DMS53 treated with DMSO at 0.1 percent for 48 hours (cell line): ENCODE results near the gene KCNG4.

Experiments used
- DNase-seq: peaks from one replicate; lab custom pipeline; 2025; ENCODE audit not compliant: unreplicated experiment; lab: John Stamatoyannopoulos, UW

Gene KCNG4

DNA sequence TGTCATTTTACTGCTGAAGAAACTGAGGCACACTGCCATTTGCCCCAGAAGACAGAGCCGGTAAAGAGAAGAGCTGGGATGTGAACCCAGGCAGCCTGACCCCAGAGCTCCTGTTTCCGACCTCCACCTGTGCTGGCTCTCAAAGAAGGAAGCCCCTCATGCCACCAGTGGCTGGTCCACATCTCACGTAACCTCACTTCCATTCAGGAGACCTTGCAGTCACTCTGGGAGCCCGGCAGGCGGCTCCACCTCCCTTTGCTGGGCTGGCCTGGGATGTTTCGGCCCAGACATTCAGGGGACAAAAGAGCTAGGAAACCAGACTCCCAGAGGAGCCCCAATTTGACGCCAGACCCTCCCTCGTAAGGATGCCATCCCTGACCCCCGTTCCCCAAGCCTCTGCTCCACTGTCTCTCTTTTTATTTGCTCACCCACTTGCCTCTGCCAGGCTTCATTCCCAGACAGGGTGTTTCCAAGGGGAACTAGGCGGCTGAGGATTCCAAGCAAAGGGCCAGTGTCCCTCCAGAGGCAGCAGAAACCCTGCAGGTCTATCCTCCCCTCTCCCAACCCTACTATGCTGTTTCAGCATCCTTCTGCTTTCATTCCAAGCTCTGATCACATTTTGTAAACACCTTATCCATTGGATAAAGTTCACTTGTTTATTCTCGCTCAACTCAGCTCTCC, 55.8 kb downstream of the KCNG4 start:
- DNase-seq = no peak

DNA sequence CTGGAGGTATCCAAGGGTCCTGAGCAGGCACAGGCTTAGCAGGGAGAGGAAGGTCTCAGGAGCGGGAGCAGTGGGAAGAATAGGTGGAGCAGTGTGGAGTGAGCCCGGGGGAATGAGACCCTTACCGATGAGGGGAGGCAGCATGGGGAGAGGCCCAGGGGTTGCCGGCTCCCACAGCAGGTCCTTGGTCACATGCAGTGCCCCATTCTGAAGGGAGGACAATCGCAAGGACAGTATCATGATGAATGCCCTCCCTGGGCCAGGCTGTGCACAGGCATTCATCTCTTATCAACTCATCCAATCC, 56.3 kb downstream of the KCNG4 start:
- no peak for DNase-seq

DNA sequence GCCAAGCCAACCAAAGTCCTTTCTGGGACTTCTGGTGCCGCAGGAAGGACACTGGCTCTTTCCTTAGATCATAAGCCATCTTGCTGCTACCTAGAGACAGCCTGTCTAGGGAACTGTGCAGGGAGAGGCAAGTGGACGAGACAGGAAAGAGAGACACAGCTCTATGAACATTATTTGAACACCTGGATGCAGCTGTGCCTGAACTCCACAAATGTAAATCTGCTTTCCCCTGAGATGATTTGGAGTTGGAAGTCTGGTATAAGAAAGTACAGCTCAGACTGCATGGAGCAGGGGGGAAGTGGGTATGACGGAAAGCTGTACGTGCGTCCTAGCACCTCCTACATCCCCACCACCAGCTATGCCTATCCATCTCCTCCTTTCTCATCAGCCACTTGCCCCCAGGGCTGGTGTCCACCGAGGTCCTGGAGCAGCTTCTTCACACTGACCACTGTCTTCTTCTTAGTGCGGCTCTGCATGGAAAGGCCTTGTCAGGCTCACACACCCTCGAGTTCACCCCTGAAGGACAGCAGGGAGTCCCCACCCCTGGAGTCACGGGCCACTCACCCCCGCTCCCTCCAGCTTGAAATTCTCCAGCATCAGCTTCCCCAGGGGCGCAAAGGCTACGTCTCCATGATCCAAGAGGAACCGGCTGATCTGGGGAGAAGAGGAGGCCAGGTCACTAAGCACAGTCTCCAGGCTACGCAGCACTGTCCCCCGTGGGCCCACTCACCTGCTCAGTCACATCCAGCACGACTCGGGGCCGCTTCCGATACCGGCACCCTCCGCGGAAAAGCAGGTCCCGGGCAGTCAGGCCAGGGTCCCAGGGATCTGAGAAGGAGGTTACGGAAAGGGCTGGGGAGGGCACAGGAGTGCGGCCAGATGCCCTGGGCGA, 56.9 kb downstream of the KCNG4 start:
- no peak for DNase-seq

DNA sequence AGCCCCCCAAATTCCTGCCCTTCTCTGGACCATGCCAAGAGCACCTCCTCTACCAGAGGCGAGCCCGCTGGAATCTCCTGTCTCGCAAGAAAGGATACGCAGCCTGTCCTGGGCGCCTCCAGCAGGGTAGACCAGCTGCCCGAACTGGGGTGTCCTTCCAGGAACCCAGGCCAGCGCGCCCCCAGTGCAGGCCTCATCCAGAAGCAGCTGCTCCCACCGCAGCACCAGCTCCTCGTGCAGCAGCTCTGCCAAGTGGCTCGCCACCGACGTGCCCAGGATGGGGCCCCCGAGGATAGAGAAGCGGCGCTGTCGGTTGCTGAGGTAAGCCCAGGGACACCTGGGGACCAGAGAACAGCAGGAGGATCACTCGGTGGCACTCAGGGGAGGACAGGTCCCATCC, 57.7 kb downstream of the KCNG4 start:
- no peak for DNase-seq

DNA sequence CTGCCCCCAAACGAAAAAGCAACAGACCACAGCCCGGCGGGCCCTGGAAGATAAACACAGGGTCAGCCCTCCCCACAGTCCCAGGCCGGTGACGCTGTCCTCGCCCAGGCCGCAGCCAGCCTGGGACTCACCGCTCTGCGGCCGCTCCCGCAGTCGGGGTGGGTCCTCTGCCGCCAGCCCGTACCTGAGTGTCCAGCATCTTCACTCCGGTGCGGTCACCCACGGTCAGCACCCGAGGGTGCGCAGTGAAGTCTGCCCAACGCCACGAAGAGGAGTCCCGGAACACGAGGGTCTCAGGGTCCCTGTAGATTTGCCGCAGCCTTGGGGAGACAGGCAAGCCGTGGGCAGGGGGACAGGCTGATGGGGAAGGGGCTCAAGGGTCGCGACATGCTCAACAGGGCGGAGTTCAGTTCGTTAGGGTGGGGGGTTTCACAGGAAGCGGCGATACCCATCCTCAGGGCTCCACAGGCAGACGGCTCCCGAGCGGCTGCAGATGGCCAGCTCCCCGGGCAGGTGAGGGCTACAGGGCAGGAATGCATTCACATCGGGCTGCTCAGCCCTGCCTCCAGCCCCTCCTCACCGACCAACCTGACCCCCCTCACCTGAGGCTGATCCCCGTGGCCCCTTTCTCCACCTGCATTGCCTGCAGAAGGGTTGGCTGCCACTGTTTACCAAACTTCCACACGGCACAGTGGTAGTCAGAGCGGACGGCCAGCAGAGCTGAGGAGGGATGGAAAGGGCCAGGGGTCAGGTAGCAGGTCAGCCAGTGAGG, 58.5 kb downstream of the KCNG4 start:
- DNase-seq = no peak

DNA sequence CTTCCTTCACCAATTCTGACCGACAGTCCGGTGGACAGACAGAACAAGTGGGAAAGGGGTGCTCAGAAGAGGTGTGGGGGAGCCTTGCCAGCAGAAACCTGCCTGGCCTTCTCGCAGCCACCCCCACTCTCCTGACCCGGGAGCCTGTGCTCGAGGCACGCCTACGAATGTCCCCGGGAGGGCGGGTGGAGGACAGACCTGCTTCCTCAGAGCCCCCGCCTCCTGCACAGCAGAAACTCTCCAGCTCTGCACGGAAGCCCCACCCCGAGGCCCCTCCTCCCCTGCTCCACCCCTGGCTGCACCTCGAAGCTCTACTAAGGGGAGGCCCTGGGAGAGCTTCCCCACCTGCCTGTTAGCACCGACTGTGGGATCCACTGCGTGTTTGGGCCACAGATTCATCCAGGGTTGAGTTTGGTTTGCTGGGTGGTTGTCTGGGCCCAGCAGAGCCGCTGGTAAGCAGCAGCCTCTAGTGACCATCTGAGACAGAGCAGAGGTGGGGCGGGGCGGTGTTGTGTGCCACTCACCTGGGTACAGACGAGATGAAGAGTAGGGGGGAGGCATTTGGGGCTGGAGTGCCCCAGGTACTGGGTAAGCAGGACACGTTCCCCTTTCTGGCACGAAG, 59.2 kb downstream of the KCNG4 start:
- no peak for DNase-seq

DNA sequence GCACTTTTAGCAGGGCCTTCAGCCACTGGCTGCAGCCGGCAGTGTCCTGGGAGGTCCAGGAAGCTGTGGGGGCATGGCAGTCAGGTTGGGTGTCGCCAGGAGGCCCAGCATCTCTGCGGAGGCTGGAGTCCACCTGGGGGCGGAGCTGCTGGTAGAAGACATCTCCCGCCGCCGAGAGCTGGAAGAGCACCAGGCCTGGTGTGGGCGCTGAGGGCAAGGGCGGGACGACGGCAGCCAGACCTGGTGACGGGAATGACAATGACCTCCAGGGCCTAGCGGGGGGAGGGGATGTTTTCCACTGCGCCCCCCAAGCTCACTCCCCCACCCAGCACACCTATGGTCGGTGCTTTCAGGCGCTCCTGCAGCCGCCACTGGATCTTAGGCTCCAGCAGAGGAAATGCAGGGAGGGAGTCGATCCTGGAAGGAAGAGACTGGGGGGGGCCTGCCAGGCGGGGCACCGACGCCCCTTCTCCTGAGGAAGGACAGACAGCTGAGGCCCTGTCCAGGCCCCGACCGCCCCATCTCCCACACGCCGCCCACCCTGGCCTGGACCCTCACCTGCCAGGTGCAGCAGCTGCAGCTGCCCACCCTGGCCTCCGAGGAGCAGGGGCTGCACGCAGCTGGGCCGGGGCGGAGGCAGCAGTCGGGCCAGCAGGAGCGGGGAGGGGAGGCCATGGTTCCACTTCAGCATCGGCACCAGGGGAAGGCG, 60.0 kb downstream of the KCNG4 start:
- DNase-seq = no peak

DNA sequence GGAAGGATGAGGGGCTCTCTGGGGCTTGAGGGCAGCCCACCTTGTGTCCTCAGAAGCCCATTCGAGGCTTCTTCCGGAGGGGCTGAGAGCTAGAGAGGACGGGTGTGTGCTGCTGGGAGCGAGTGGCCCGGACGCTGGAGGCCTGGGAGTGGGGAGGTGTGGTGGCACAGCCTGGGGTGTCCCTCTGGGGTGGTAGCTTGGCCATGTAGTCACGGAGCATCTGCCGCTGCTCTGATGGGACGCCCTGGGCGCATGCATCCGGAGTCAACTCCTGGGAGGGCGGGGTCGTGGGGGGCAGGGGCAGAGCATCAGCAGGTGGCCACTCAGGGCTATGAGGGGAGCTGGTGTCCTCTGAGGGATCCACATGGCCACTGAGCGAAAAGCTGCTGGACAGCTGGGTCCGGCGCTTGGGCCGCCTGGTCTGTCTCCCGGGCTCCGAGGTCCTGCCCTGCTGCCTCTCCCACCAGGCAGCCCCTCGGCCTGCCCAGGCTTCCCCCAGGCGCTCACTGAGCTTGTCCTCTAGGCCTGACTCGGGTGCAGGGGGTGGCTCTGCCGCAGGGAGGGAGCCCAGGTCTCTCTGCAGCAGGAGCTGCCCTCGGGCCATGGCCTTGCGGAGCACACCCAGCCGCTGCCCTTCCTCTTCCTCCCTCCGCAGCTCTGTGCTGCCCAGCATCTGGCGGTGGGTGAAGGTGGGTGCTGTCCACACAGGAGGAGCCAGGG, 60.8 kb downstream of the KCNG4 start:
- no peak for DNase-seq

DNA sequence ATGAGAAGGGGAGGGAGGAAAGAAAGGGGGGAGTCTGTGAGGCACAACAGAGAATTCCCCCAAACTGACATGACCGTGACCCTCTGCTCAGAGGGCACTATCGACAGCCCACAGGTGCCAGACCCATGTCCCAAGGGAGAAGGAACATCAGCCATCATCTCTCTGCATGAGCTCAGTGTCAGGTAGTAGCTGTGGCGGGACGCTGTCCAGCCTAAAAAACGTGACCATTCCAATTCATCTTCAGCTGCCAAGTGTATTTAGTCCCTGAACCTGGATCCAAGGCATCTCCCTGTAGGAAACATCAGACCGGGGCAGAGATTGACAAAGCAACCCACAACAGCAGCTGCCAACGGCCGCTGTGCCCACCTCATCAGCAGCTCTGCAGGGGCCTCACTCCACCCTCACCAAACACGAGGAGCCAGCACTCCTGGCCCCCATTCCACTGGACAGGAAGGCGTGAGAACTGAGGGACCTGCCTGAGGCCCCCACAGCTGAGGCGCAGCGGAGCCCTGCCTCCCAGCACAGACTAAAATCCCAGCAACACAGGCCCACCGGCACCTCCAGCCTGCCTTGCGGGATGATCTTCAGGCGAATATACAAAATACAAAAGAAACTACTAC, 61.6 kb downstream of the KCNG4 start:
- no peak for DNase-seq

DNA sequence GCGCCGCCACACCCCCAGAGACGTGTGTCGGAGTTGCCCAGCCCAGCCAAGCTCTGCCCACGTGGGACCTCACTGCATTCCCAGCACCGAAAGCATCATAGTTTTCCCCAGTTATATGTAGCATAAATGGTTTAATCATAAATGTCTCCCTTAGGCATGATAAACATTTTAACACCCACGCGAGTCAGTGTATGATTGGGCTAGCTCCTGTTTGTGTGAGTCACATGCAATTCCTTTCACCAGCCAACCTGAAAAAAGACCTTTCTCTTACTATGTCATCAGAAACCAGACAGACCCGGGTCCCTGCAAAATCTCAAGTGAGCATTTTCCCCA, 62.1 kb downstream of the KCNG4 start:
- DNase-seq = no peak

DNA sequence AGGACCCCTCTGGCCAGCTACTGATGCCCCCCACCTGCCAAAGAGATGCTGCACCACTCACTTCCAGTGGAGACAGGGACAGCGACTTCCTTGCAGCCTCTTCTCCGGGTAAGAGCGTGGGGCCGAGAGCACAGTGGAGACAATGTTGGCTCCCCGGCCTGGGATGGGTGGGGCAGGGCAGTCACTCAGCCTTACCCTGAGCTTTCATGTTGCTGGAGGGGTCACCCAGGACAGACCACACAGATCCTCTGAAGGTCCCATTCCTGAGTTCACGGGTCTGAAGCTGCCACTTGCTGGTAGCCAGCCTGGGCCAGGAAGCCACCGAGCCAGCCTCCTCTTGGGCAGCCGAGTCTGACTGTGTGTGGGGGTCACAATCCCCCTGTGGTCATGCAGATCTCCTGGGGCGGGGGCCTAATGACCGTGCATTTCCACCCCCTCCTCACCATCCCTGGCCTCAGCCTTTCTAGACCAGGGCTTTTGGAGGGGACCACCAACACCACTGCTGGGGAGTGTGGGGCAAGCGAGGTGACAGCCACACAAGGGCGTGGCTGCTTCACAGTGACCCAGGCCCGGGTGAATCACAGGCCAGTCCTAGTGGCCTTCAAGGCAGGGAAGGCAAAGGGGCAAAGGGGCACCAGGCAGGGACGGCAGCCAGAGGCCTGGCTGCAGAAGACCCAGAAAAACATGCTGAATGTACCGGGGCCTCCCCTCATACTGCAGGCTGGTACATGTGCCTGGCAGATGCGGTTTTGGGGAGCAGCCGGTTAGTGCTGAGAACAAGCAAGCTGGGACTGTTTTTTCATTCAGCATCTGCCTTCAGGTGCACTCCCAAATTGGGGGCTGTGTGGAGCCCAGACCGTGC, 63.4 kb downstream of the KCNG4 start:
- no peak for DNase-seq

DNA sequence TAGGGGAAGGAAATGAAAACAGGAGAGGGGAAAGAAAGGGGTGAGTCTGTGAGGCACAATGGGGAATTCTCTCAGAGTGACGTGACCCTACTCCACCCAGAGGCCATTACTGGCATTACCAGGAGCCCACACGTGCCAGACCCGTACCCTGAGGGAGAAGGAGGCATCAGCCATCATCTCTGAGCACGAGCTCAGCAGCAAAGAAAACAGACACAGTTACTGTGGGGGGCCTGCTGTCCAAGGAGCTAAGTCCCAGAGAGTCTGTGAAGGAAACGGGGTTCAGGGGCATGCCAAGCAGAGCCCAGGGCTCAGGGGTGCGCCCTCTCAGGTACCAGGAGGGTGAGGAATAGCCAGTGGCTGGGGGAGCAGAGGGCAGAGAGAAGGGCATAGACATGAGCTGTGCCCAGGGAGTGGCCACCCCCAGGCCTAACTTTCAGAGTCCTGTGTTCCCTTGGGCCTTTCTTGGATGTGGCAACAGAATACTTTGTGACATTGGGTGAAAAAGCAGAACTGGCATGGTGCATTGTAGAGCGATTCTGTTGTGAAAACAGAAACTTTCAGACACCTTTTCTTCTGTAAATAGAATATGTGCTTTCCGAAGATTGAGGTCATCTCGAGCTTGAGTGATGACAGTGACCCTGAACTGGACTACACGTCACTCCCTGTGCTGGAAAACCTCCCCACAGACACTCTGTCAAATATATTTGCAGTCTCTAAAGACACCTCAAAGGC, 64.3 kb downstream of the KCNG4 start:
- no peak for DNase-seq

DNA sequence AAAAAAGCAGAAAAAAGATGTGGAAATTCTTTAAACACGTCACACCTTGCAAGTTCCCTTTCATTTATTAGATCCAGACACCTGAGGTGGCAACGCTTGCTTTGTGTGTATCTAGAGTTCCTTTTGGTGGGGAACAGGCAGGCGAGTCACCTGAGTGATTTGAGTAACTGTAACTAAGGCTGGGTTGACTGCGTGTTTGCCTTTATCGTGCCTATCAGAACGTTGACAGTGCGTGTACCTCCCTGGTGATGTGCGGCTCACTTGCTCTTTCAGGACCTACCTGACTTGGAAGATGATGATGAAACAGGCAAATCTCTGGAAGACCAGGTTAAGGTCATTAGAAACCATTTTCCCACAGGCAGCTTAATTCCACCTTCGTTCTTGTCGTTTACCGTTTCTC, 65.4 kb downstream of the KCNG4 start:
- no peak for DNase-seq

DNA sequence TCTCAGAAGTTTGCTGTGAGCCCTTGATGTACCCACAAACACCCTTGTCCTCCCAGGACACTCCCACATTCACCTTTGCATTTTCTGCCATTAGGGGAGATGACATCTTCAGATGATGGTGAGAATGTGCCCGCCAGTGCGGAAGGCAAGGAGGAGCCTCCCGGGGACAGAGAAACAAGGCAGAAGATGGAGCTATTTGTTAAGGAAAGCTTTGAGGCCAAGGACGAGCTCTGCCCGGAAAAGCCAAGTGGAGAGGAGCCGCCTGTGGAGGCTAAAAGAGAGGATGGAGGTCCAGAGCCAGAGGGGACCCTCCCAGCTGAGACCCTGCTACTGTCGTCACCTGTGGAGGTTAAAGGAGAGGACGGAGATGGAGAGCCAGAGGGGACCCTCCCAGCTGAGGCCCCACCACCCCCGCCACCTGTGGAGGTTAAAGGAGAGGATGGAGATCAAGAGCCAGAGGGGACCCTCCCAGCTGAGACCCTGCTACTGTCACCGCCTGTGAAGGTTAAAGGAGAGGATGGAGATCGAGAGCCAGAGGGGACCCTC, 70.0 kb downstream of the KCNG4 start:
- DNase-seq = no peak
